NT2/D1 (cell line): ENCODE results near the gene ACOX3.
A peak's percentile ranks its signal among the peaks of the same experiment; 100 is the strongest.

ENCODE experiments used
- DNase-seq: peaks from one replicate; pipeline ENCODE4 v3.0.0-alpha.2; 2011; ENCODE audit warnings: low read depth, low spot score
- H3K27me3 ChIP-seq: 2 replicates; pipeline ENCODE4 v1.6.0; 2011; ENCODE audit warnings: mild to moderate bottlenecking; ENCODE audit not compliant: insufficient read length, insufficient read depth
- H3K36me3 ChIP-seq: 2 replicates; pipeline ENCODE4 v1.6.1; 2011; ENCODE audit warnings: mild to moderate bottlenecking, low read length, mixed read lengths; ENCODE audit not compliant: insufficient read depth, insufficient read length
- H3K4me1 ChIP-seq: 2 replicates; pipeline ENCODE4 v1.5.1; 2011; ENCODE audit not compliant: insufficient read depth, insufficient read length
- H3K4me3 ChIP-seq: 2 replicates; pipeline ENCODE4 v1.5.1; 2011; ENCODE audit warnings: low read depth; ENCODE audit not compliant: insufficient read length
- H3K9ac ChIP-seq: 2 replicates; pipeline ENCODE4 v1.6.0; 2011; ENCODE audit warnings: low read depth; ENCODE audit not compliant: insufficient read length
- H3K9me3 ChIP-seq: 2 replicates; pipeline ENCODE4 v1.5.1; 2011; ENCODE audit warnings: mild to moderate bottlenecking, low read length; ENCODE audit not compliant: insufficient read depth
- SUZ12 ChIP-seq: IDR thresholded peaks from 2 replicates; pipeline ENCODE4 v1.6.1; 2011; ENCODE audit not compliant: insufficient read length, insufficient read depth; ENCODE audit errors: extremely low read depth
- YY1 ChIP-seq: IDR thresholded peaks from 2 replicates; pipeline ENCODE4 v1.6.1; 2011; ENCODE audit not compliant: insufficient read length, insufficient read depth
- ZNF274 ChIP-seq: IDR thresholded peaks from 2 replicates; pipeline ENCODE4 v1.6.1; 2011; ENCODE audit warnings: mild to moderate bottlenecking, low read depth, low read length

The ACOX3 gene

GRCh38 chr4:8477095-8477635 is 36.6 kb upstream of the ACOX3 start:
- H3K4me3 ChIP-seq: no peak overlapping the region
- TF ChIP-seq SUZ12: no peak
- no peak for TF ChIP-seq YY1
- TF ChIP-seq ZNF274: no peak
- H3K27me3 ChIP-seq: no peaks in the 10 kb centered on the region
- no peak for DNase-seq
- H3K36me3 ChIP-seq: peaks cover 60% of the 10 kb centered on the region
- H3K4me1 ChIP-seq: peaks cover 25% of the 10 kb centered on the region
- H3K9me3 ChIP-seq: no peaks in the 10 kb centered on the region
- H3K9ac ChIP-seq: no peak overlapping the region

DNA sequence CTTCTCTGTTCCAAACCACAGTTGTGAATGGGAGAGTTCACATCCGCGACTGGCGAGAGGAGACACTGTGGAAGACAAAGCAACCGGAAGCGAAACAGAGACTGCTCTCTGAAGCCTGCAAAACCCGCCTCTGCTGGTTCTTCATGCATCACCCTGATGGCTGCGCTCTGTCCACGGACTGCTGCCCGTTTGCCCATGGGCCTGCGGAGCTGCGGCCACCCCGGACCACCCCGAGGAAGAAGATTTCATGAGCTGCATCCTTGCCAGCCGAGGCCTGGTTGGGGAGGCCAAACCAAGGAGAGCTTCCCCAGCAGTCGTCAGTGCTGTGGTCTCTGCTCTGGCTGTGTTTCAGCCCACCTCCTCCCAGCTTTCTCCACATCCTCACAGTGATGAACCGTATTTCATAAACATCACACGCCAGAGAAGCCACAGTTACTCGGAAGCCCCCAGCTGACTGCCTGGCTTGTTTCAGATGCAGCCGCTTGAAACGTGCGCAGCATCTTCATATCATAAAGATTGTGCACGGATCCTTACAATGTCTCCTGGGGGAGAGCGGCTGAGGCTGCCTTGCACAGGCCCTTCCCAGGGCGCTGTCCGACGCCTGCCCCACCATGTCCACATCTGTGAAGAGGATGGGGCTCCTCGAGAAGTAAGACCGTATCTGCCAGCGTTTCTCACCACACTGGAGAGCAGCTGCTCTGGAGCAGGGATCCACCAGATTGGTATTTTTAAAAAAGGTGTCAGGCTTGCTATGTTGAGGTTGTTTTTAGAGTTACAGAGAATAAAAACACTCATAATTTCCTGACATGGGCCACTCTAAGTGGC is 35.4 kb upstream of the ACOX3 start:
- Histone ChIP-seq H3K9ac (no peak overlapping the region), H3K36me3 (peaks cover 72% of the 10 kb centered on the region), H3K4me3 (no peak overlapping the region), H3K4me1 (peaks cover 24% of the 10 kb centered on the region), H3K9me3 (no peaks in the 10 kb centered on the region), H3K27me3 (no peaks in the 10 kb centered on the region)
- no peak for DNase-seq
- TF ChIP-seq YY1 (no peak), ZNF274 (no peak), SUZ12 (no peak)

- DNase-seq: no peak
- Histone ChIP-seq H3K4me1 (peaks cover 24% of the 10 kb centered on the region), H3K4me3 (no peak overlapping the region), H3K36me3 (peaks cover 83% of the 10 kb centered on the region), H3K9me3 (no peaks in the 10 kb centered on the region), H3K27me3 (no peaks in the 10 kb centered on the region), H3K9ac (no peak overlapping the region)
- TF ChIP-seq ZNF274 (no peak), SUZ12 (no peak), YY1 (no peak)
Observed at GRCh38 chr4:8474856-8475255, 34.3 kb upstream of the ACOX3 start.

- no peaks in the 10 kb centered on the region for H3K9me3 ChIP-seq
- peaks cover 84% of the 10 kb centered on the region for H3K36me3 ChIP-seq
- DNase-seq: no peak
- no peak overlapping the region for H3K9ac ChIP-seq
- H3K4me1 ChIP-seq: peaks cover 28% of the 10 kb centered on the region
- TF ChIP-seq SUZ12 (no peak), YY1 (no peak), ZNF274 (no peak)
- no peaks in the 10 kb centered on the region for H3K27me3 ChIP-seq
- no peak overlapping the region for H3K4me3 ChIP-seq
Observed at GRCh38 chr4:8473920-8474590, 33.5 kb upstream of the ACOX3 start.

DNA sequence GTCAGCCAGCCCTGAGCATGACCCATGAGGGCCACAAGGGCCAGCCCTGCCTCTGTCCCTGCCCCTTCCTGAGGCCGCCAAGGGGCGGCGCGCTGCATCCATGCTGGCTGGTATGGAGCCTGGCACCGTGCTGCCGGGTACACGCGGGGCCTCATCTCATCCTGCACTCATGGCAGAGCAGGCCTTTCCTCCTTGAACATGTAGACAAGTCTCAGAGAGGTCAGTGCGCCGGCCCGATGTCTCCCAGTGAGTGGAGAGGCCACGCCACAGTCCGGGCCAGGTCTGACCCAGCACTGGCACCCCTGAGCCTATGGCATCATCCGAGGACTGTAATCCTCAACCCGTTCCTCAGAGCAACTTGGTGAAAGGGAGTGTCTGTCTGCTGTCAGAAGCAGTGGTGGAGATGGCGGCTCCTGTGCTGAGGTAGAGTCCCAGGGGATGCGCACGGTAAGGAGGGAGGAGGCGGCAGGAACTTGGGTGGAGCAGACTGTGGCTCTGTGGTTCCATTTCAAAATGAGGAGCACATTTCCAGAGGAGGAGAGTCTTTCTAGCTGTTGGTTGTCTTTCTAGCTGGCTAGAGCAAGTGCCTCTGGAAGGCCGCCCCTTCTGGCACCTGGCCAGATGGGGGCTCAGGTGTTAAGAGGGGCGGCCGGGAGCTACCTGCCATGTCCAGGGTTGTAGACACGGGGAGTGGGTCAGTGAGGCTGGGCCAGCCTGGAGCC is 32.8 kb upstream of the ACOX3 start:
- DNase-seq: no peak
- H3K9ac ChIP-seq: peak overlapping the region; percentile 25
- H3K9me3 ChIP-seq: no peaks in the 10 kb centered on the region

DNA sequence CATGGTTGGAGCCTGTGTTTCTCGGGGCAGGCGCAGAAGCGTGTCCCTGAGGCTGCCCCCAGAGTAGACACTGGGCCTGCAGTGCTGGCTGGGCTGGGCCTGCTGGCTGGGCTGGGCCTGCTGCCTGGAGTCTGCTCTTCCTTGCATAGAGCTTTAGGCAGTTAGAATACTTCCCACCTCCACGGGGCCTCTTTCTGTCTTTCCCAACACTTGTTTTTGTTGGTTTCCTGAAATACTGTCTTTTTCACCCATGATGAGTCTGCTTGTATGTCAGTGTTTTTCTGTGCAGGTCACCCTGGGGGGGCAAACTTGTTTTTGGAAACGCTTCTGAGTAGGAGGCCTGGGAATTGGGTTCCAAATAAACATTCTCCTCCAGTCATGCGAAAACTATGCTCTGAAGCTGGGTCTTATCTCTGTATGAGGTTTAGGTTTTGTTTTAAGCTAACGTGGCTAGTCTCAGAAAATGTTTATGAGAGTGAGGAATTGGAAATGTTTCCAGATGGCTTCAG is 32.2 kb upstream of the ACOX3 start:
- no peak overlapping the region for H3K4me3 ChIP-seq
- no peak for DNase-seq
- H3K9ac ChIP-seq: peak overlapping the region; percentile 47
- H3K9me3 ChIP-seq: no peaks in the 10 kb centered on the region
- peaks cover 85% of the 10 kb centered on the region for H3K36me3 ChIP-seq
- H3K4me1 ChIP-seq: peaks cover 24% of the 10 kb centered on the region
- no peak for TF ChIP-seq ZNF274
- no peaks in the 10 kb centered on the region for H3K27me3 ChIP-seq

More for the DNA sequence above, 32.8 kb upstream of the ACOX3 start:
- no peak overlapping the region for H3K4me3 ChIP-seq
- peaks cover 84% of the 10 kb centered on the region for H3K36me3 ChIP-seq
- peaks cover 24% of the 10 kb centered on the region for H3K4me1 ChIP-seq
- TF ChIP-seq ZNF274 (no peak), SUZ12 (no peak), YY1 (no peak)
- H3K27me3 ChIP-seq: no peaks in the 10 kb centered on the region
